Parathyroid adenoma (tissue), 2 donors: ENCODE measurements around the gene PLXNA4.

Source experiments
- H2AFZ ChIP-seq: fragments of 300-600 bp; sonication (generic); one replicate; pipeline ENCODE4 v1.7.0; 2017; ENCODE audit warnings: antibody characterized with exemption, mild to moderate bottlenecking
- H3K27ac ChIP-seq: fragments of 300-600 bp; sonication (generic); one replicate; pipeline ENCODE4 v1.7.0; 2017
- H3K27me3 ChIP-seq: fragments of 300-600 bp; sonication (generic); one replicate; pipeline ENCODE4 v1.7.0; 2017; ENCODE audit warnings: low read length; ENCODE audit not compliant: control insufficient read depth, insufficient read depth
- H3K36me3 ChIP-seq: fragments of 300-600 bp; sonication (generic); one replicate; pipeline ENCODE4 v1.7.0; 2017; ENCODE audit warnings: low read length; ENCODE audit not compliant: control insufficient read depth, insufficient read depth
- H3K4me1 ChIP-seq: fragments of 300-600 bp; sonication (generic); one replicate; pipeline ENCODE4 v1.7.0; 2017; ENCODE audit warnings: control low read depth
- H3K4me2 ChIP-seq: fragments of 300-600 bp; sonication (generic); one replicate; pipeline ENCODE4 v1.7.0; 2017; ENCODE audit warnings: low read length
- H3K4me3 ChIP-seq: fragments of 300-600 bp; sonication (generic); one replicate; pipeline ENCODE4 v1.7.0; 2017; ENCODE audit warnings: low read depth, low read length
- H3K79me2 ChIP-seq: fragments of 300-600 bp; sonication (generic); one replicate; pipeline ENCODE4 v1.7.0; 2017; ENCODE audit warnings: control low read depth
- H3K9ac ChIP-seq: fragments of 300-600 bp; sonication (generic); one replicate; pipeline ENCODE4 v1.7.0; 2017; ENCODE audit warnings: mild to moderate bottlenecking
- H3K9me3 ChIP-seq: fragments of 300-600 bp; sonication (generic); one replicate; pipeline ENCODE4 v1.7.0; 2017; ENCODE audit warnings: low read length; ENCODE audit not compliant: control insufficient read depth
- CTCF ChIP-seq: fragments of 300-600 bp; sonication (generic); IDR thresholded peaks from one replicate; pipeline ENCODE4 v1.7.0; 2017; ENCODE audit warnings: antibody characterized with exemption, mild to moderate bottlenecking
- donor health status: primary hyperparathyroidism.

The PLXNA4 gene

GRCh38 chr7:132541656-132542055, 34.6 kb downstream of the PLXNA4 start:
- no peak overlapping the region for H3K4me2 ChIP-seq
- no peaks in the 10 kb centered on the region for H3K27me3 ChIP-seq
- H2AFZ ChIP-seq: no peak overlapping the region
- H3K9me3 ChIP-seq: no peaks in the 10 kb centered on the region
- H3K36me3 ChIP-seq: no peaks in the 10 kb centered on the region
- H3K4me1 ChIP-seq: peaks cover 22% of the 10 kb centered on the region
- no peak overlapping the region for H3K9ac ChIP-seq
- H3K27ac ChIP-seq: no peak overlapping the region
- H3K4me3 ChIP-seq: no peak overlapping the region
- no peak for TF ChIP-seq CTCF
- H3K79me2 ChIP-seq: no peaks in the 10 kb centered on the region

DNA sequence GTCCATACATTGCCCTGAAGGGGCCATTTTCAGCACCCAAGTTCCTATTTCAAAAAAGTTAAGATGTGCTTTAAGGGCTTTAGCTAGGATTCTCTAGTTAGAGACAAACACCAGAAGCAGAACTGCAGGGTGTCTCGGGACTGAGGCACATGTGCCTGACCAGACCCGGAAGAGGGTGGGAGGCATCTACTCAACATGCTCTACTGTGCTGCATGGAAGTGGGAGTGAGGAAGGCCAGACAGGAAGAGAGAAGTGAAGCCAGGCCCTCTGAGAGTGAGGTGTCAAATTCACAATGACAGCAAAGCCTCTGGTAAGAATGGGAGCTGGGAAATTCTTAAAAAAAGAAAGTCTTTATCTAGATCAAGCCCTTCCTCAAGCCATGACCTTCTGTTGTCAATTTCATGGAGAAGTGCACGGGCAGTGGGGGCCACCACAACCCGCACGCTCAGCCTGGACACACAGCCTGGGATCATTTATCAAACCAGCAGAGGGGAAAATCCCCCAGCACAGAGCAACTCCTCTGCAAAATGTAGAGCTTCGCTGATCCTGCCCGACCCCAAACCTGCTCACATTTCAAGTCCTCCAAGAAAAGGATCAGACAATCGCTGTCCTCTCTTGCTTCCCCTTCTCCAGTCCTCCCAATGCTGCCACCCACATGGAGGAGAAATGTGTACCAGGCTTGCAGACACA, 38.7 kb downstream of the PLXNA4 start:
- Histone ChIP-seq H3K4me3 (no peak overlapping the region), H3K27me3 (no peaks in the 10 kb centered on the region), H3K79me2 (no peaks in the 10 kb centered on the region), H3K9me3 (no peaks in the 10 kb centered on the region), H3K36me3 (no peaks in the 10 kb centered on the region), H3K4me1 (peaks cover 22% of the 10 kb centered on the region), H2AFZ (peak overlapping the region; percentile 51), H3K4me2 (no peak overlapping the region), H3K27ac (peak overlapping the region; percentile 34), H3K9ac (no peak overlapping the region)
- no peak for TF ChIP-seq CTCF

- no peak for TF ChIP-seq CTCF
- no peak overlapping the region for H3K9ac ChIP-seq
- no peak overlapping the region for H3K27ac ChIP-seq
- H3K4me2 ChIP-seq: no peak overlapping the region
- H3K36me3 ChIP-seq: no peaks in the 10 kb centered on the region
- H2AFZ ChIP-seq: no peak overlapping the region
- no peaks in the 10 kb centered on the region for H3K9me3 ChIP-seq
- peaks cover 22% of the 10 kb centered on the region for H3K4me1 ChIP-seq
- H3K79me2 ChIP-seq: no peaks in the 10 kb centered on the region
- H3K4me3 ChIP-seq: no peak overlapping the region
- no peaks in the 10 kb centered on the region for H3K27me3 ChIP-seq
These were observed 39.4 kb downstream of the PLXNA4 start for GRCh38 chr7:132536654-132537395.

- Histone ChIP-seq H3K36me3 (no peaks in the 10 kb centered on the region), H3K4me1 (peaks cover 13% of the 10 kb centered on the region), H3K27me3 (no peaks in the 10 kb centered on the region), H3K27ac (no peak overlapping the region), H3K9ac (no peak overlapping the region), H3K4me3 (no peak overlapping the region), H3K9me3 (no peaks in the 10 kb centered on the region), H3K4me2 (no peak overlapping the region), H3K79me2 (no peaks in the 10 kb centered on the region), H2AFZ (no peak overlapping the region)
- no peak for TF ChIP-seq CTCF
These were observed 42.4 kb downstream of the PLXNA4 start for GRCh38 chr7:132533916-132534315.
